SK-N-SH treated with all-trans-retinoic acid at 6 μM for 48 hours (cell line): ENCODE results near the gene SLC13A3.

Experiments used
- PPARA ChIP-seq: fragments of 250-450 bp; sonication (Bioruptor Pico); IDR thresholded peaks from 2 replicates; pipeline ENCODE4 v1.5.0; 2020; ENCODE audit warnings: mild to moderate bottlenecking, borderline replicate concordance
- RARB ChIP-seq: fragments of 250-450 bp; sonication (Bioruptor Pico); IDR thresholded peaks from 2 replicates; pipeline ENCODE4 v1.8.0; 2021; ENCODE audit warnings: mild to moderate bottlenecking, moderate library complexity
- ZFP30 ChIP-seq: fragments of 450-650 bp; formaldehyde crosslinking; IDR thresholded peaks from 2 replicates; pipeline ENCODE4 v1.5.0; 2022; ENCODE audit warnings: mild to moderate bottlenecking, moderate library complexity

GRCh38 chr20:46665602-46666001, 14.3 kb upstream of the SLC13A3 start:
- TF ChIP-seq RARB (no peak), PPARA (CRISPR knock-in tag) (no peak), ZFP30 (CRISPR knock-in tag) (no peak)
